ENCODE measurements around the gene AFTPH. TPM values are rescaled to one million over a fixed set of nuclear protein-coding genes. Genes with fewer than 3 reads are reported as not detected.
A peak's percentile ranks its signal among the peaks of the same experiment; 100 is the strongest.

Gene AFTPH
- total RNA-seq, 2 experiments from 2014 or later: 30.6 to 31.1 TPM

- CTCF ChIA-PET: interaction anchor here (1.6 to 13.8 kb wide), 4 partner anchors 8 to 149 kb away, joined by 7 to 324 read pairs (median 12); no protein-coding TSS in a partner anchor
- H3K27me3 Mint-ChIP-seq: no peaks in the 10 kb centered on the region
- no peak overlapping the region for H3K4me3 Mint-ChIP-seq
- peaks cover 18% of the 10 kb centered on the region for H3K4me1 Mint-ChIP-seq (ENCODE audit: low read depth)
- POLR2A ChIA-PET: interaction anchor here (0.7 kb wide), 1 partner anchor 69 kb away, joined by 3 read pairs; no protein-coding TSS in a partner anchor
- intact Hi-C loops (cut with micrococcal nuclease): no loop called here
- no peaks in the 10 kb centered on the region for H3K9me3 Mint-ChIP-seq
- ATAC-seq: peak; percentile 91
- no peak for TF ChIP-seq CTCF (IDR thresholded peaks at IDR 0.05)
- DNase-seq: peak; percentile 68
- H3K36me3 Mint-ChIP-seq (ENCODE audit: low read depth): no peaks in the 10 kb centered on the region
- H3K27ac Mint-ChIP-seq: peak overlapping the region; percentile 5
These were observed 45.5 kb upstream of the AFTPH start for GRCh38 chr2:64478502-64479230.

GRCh38 chr2:64479259-64480117, 44.6 kb upstream of the AFTPH start:
- ChIA-PET POLR2A (interaction anchor here (0.7 to 1.5 kb wide), 2 partner anchors 70 to 149 kb away, joined by 3 to 6 read pairs; no protein-coding TSS in a partner anchor), CTCF (interaction anchor here (0.7 to 13.8 kb wide), 5 partner anchors 9 to 150 kb away, joined by 3 to 324 read pairs (median 8); no protein-coding TSS in a partner anchor)
- Mint-ChIP-seq H3K27me3 (no peaks in the 10 kb centered on the region), H3K4me3 (no peak overlapping the region), H3K4me1 (ENCODE audit: low read depth) (peaks cover 18% of the 10 kb centered on the region), H3K36me3 (ENCODE audit: low read depth) (no peaks in the 10 kb centered on the region), H3K27ac (no peak overlapping the region), H3K9me3 (no peaks in the 10 kb centered on the region)
- ATAC-seq (peak; percentile 28), DNase-seq (peak; percentile 20)
- TF ChIP-seq CTCF (IDR thresholded peaks at IDR 0.05): no peak
- intact Hi-C loops (cut with micrococcal nuclease): no loop called here

GRCh38 chr2:64481665-64482064, 42.5 kb upstream of the AFTPH start:
- H3K4me1 Mint-ChIP-seq (ENCODE audit: low read depth): peaks cover 18% of the 10 kb centered on the region
- DNase-seq (no peak), ATAC-seq (no peak)
- ChIA-PET CTCF (interaction anchor here (1.3 to 13.8 kb wide), 3 partner anchors 11 to 152 kb away, joined by 4 to 324 read pairs (median 8); no protein-coding TSS in a partner anchor), POLR2A (no interaction called here)
- H3K9me3 Mint-ChIP-seq: no peaks in the 10 kb centered on the region
- H3K27me3 Mint-ChIP-seq: no peaks in the 10 kb centered on the region
- no peak overlapping the region for H3K4me3 Mint-ChIP-seq
- no peak for TF ChIP-seq CTCF (IDR thresholded peaks at IDR 0.05)
- intact Hi-C loops (cut with micrococcal nuclease): no loop called here
- H3K27ac Mint-ChIP-seq: no peak overlapping the region
- no peaks in the 10 kb centered on the region for H3K36me3 Mint-ChIP-seq (ENCODE audit: low read depth)

GRCh38 chr2:64482243-64482642, 41.9 kb upstream of the AFTPH start:
- ATAC-seq: no peak
- POLR2A ChIA-PET: interaction anchor here (0.6 kb wide), 1 partner anchor 18 kb away, joined by 3 read pairs; no protein-coding TSS in a partner anchor

More at GRCh38 chr2:64482243-64482642, 41.9 kb upstream of the AFTPH start:
- H3K36me3 Mint-ChIP-seq (ENCODE audit: low read depth): no peaks in the 10 kb centered on the region
- CTCF ChIA-PET: interaction anchor here (0.9 to 13.8 kb wide), 3 partner anchors 11 to 153 kb away, joined by 3 to 324 read pairs (median 4); no protein-coding TSS in a partner anchor
- H3K4me1 Mint-ChIP-seq (ENCODE audit: low read depth): peaks cover 18% of the 10 kb centered on the region
- H3K9me3 Mint-ChIP-seq: no peaks in the 10 kb centered on the region
- H3K4me3 Mint-ChIP-seq: no peak overlapping the region
- no peaks in the 10 kb centered on the region for H3K27me3 Mint-ChIP-seq
- no peak overlapping the region for H3K27ac Mint-ChIP-seq
- intact Hi-C loops (cut with micrococcal nuclease): no loop called here
- no peak for TF ChIP-seq CTCF (IDR thresholded peaks at IDR 0.05)
- no peak for DNase-seq

Measured in activated CD8-positive, alpha-beta T cell treated with anti-CD3 and anti-CD28 coated beads for 36 hours (primary cell).